ENCODE data around the gene MYO5A. TPM values are rescaled to one million over a fixed set of nuclear protein-coding genes. Genes with fewer than 3 reads are reported as not detected.

Gene MYO5A
- polyA plus RNA-seq, 2 of the 4 experiments (the other 2 are of a cell fraction): 15.1 to 46.7 TPM

DNA sequence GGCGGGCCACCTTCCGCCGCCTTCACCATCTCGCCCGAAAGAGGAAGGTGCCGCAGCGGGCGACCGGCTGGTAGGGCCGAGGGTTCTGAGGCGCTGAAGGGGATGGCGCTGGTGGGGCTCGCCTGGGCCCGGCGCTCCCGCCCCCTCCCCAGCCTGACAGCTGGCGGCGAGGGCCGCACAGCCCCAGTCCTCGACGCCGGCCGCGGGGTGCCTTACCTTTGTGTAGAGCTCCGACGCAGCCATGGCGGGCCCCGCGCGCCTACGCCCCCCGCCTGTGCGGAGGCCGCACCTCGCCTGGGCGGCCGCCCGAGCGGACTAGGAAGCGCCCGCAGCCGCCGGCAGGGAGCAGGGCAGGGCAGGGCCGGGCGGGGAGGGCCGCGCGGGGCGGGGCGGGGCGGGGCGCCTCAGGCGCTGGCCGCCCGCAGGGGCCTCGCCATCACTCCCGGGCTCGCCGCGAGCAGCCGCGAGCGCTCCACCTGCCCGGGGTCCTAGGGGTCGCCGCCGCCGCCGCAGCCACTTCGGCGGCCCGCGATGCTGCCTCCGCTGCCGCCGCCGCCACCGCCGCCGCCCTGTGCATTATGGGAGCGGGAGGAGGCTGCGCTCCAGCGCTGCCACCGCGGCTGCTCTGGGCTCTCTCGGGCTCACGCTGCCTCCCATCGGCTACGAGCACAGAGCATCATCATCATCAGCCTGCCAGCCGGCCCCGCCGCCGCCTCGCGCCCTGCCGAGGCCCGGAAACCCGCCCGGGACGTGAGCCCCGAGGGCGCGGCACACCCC, at the start of gene MYO5A (continued):
- TF ChIP-seq ZC3H11A (IDR thresholded peaks at IDR 0.05) (no peak), MAFK (IDR thresholded peaks at IDR 0.05; ENCODE audit: partially characterized antibody) (no peak), ZSCAN20 (CRISPR knock-in tag; IDR thresholded peaks at IDR 0.05) (no peak), ATOH8 (CRISPR knock-in tag; IDR thresholded peaks at IDR 0.05; ENCODE audit: low read depth) (no peak), RCOR1 (IDR thresholded peaks at IDR 0.05; ENCODE audit: low read depth, low read length) (no peak), MAZ (IDR thresholded peaks at IDR 0.05; ENCODE audit: borderline replicate concordance, low read depth, low read length) (no peak), CBX8 (IDR thresholded peaks at IDR 0.05) (no peak), ESRRA (IDR thresholded peaks at IDR 0.05; ENCODE audit: borderline replicate concordance, low read length) (no peak), CHD2 (IDR thresholded peaks at IDR 0.05; ENCODE audit: low read length, partially characterized antibody) (no peak), GATA3 (IDR thresholded peaks at IDR 0.05; ENCODE audit: borderline replicate concordance) (no peak), BHLHE40 (IDR thresholded peaks at IDR 0.05; ENCODE audit: low read depth, low read length) (no peak), EHMT2 (IDR thresholded peaks at IDR 0.05; ENCODE audit: low read depth) (no peak), RNF2 (IDR thresholded peaks at IDR 0.05; ENCODE audit: borderline replicate concordance, low read depth) (no peak; the same call in 1 of the 2 replicates), PHF8 (IDR thresholded peaks at IDR 0.05; ENCODE audit: borderline replicate concordance, low read depth) (peak; percentile 67), KDM1A (IDR thresholded peaks at IDR 0.05; ENCODE audit: low read depth) (no peak), FOXS1 (CRISPR knock-in tag; IDR thresholded peaks at IDR 0.05) (no peak), HOXB13 (CRISPR knock-in tag; IDR thresholded peaks at IDR 0.05; ENCODE audit: low read depth) (no peak), REST (IDR thresholded peaks at IDR 0.05) (no peak), JUNB (IDR thresholded peaks at IDR 0.05) (no peak), TFCP2L1 (CRISPR knock-in tag; IDR thresholded peaks at IDR 0.05) (no peak), ZFP36 (IDR thresholded peaks at IDR 0.05; ENCODE audit: borderline replicate concordance, partially characterized antibody) (no peak), FOSL2 (IDR thresholded peaks at IDR 0.05) (no peak), FOSL2 (CRISPR knock-in tag; IDR thresholded peaks at IDR 0.05) (0 out of 2 replicates have a peak, but pooled peaks have one; percentile 18)
- TF ChIP-seq, protein P1, sequence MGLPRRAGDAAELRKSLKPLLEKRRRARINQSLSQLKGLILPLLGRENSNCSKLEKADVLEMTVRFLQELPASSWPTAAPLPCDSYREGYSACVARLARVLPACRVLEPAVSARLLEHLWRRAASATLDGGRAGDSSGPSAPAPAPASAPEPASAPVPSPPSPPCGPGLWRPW (IDR thresholded peaks at IDR 0.05): no peak
- TF ChIP-seq, protein P2, sequence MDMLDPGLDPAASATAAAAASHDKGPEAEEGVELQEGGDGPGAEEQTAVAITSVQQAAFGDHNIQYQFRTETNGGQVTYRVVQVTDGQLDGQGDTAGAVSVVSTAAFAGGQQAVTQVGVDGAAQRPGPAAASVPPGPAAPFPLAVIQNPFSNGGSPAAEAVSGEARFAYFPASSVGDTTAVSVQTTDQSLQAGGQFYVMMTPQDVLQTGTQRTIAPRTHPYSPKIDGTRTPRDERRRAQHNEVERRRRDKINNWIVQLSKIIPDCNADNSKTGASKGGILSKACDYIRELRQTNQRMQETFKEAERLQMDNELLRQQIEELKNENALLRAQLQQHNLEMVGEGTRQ (IDR thresholded peaks at IDR 0.05): no peak
